K562 (cell line): ENCODE results near the gene ZNF33A. TPM values are rescaled to one million over a fixed set of nuclear protein-coding genes. Genes with fewer than 3 reads are reported as not detected.
A peak's percentile ranks its signal among the peaks of the same experiment; 100 is the strongest.

Experiments used
- CBFB ChIP-seq: sonication (generic); formaldehyde crosslinking; IDR thresholded peaks from 2 replicates; pipeline ENCODE4 v1.4.0; 2020; ENCODE audit warnings: mild to moderate bottlenecking, missing genetic modification reagents
- E2F8 ChIP-seq: fragments of 450-650 bp; IDR thresholded peaks from 2 replicates; pipeline ENCODE4 v1.7.1; 2018; ENCODE audit warnings: mild to moderate bottlenecking, low read depth; ENCODE audit not compliant: partially characterized antibody
- E4F1 ChIP-seq: fragments of 250-450 bp; sonication (Bioruptor Pico); IDR thresholded peaks from 2 replicates; pipeline ENCODE4 v1.5.0; 2021; ENCODE audit warnings: mild to moderate bottlenecking, borderline replicate concordance
- HDAC1 ChIP-seq, 2 experiments: fragments of 450-650 bp; IDR thresholded peaks; 2 replicates each; pipeline ENCODE4 v1.6.1; 2016 to 2017; ENCODE audit warnings: inconsistent platforms in 1 of 2, mild to moderate bottlenecking in 1 of 2, moderate library complexity in 1 of 2
- HLTF ChIP-seq: fragments of 450-650 bp; IDR thresholded peaks from 2 replicates; pipeline ENCODE4 v1.6.1; 2016
- HMGN3 ChIP-seq: IDR thresholded peaks from 2 replicates; pipeline ENCODE4 v1.6.1; 2011; ENCODE audit warnings: borderline replicate concordance, low read depth, mild to moderate bottlenecking, mixed read lengths, low read length; ENCODE audit not compliant: insufficient read length; ENCODE audit errors: extremely low read depth
- MEF2A ChIP-seq: IDR thresholded peaks from 2 replicates; pipeline ENCODE4 v1.6.1; 2011; ENCODE audit warnings: low read depth, mild to moderate bottlenecking, low read length, moderate library complexity; ENCODE audit not compliant: control insufficient read depth
- MYNN ChIP-seq, 2 experiments: sonication (generic); formaldehyde crosslinking in 1 of 2; IDR thresholded peaks; 2 replicates each; pipeline versions ENCODE4 v1.5.0 to v1.6.1; 2016 to 2020; ENCODE audit warnings: antibody characterized with exemption in 1 of 2, missing genetic modification reagents in 1 of 2
- POLR2AphosphoS5 ChIP-seq: IDR thresholded peaks from 2 replicates; pipeline ENCODE4 v1.6.1; 2011; ENCODE audit warnings: mild to moderate bottlenecking, low read depth, low read length, moderate library complexity; ENCODE audit not compliant: control insufficient read depth, insufficient read depth
- PYGO2 ChIP-seq: fragments of 450-650 bp; IDR thresholded peaks from 2 replicates; pipeline ENCODE4 v1.6.1; 2016; ENCODE audit warnings: mild to moderate bottlenecking, missing genetic modification characterization, moderate library complexity, missing compliant biosample characterization
- SMAD4 ChIP-seq: fragments of 250-450 bp; sonication (Bioruptor Pico); conservative IDR thresholded peaks from 2 replicates; pipeline ENCODE4 v1.8.0; 2021; ENCODE audit warnings: inconsistent platforms, mild to moderate bottlenecking, moderate library complexity
- SREBF2 ChIP-seq: sonication (generic); formaldehyde crosslinking; IDR thresholded peaks from 2 replicates; pipeline ENCODE4 v1.4.0; 2020; ENCODE audit warnings: mild to moderate bottlenecking, missing genetic modification reagents
- ZBTB8A ChIP-seq: fragments of 450-650 bp; IDR thresholded peaks from 2 replicates; pipeline ENCODE4 v1.6.1; 2018; ENCODE audit warnings: mild to moderate bottlenecking, moderate library complexity; ENCODE audit not compliant: partially characterized antibody
- ZNF277 ChIP-seq: fragments of 250-450 bp; sonication (Bioruptor Pico); IDR thresholded peaks from 2 replicates; pipeline ENCODE4 v1.8.0; 2022; ENCODE audit warnings: inconsistent platforms, mild to moderate bottlenecking, moderate library complexity, borderline replicate concordance
- ZNF551 ChIP-seq: fragments of 250-450 bp; sonication (Bioruptor Pico); IDR thresholded peaks from 2 replicates; pipeline ENCODE4 v1.5.0; 2021; ENCODE audit warnings: mild to moderate bottlenecking, moderate library complexity
- ZNF586 ChIP-seq: fragments of 450-650 bp; formaldehyde crosslinking; conservative IDR thresholded peaks from 2 replicates; pipeline ENCODE4 v1.4.0; 2020; ENCODE audit warnings: mild to moderate bottlenecking, moderate library complexity
- polyA plus RNA-seq, 8 experiments: library from polyadenylated mRNA; depleted of rRNA in 4 of 8; stranded (reverse) in 5 of 8; unstranded in 3 of 8; fragments of >200 nt; fragmentation: Nextera tagmentation in 2 of 8; fragmentation: Illumina TruSeq in 1 of 8; extraction: Ambion mirVana in 2 of 8; extraction: Trizol in 1 of 8; gene quantifications; 2 replicates each; pipeline versions ENCODE4 v1.2.1 to v1.2.3, GENCODE V29; 2011 to 2014; ENCODE audit warnings: inconsistent platforms in 1 of 8, missing spikeins in 1 of 8
- total RNA-seq, 7 experiments: library from RNA; depleted of rRNA in 6 of 7; stranded (reverse); fragments of >200 nt in 6 of 7; fragmentation: Illumina TruSeq in 2 of 7; extraction: Trizol in 2 of 7; gene quantifications; 2 replicates each; pipeline versions ENCODE4 v1.2.1 to v1.2.3, GENCODE V29; 2011 to 2021; ENCODE audit warnings: low replicate concordance in 1 of 7
- TF ChIP-seq, protein P1 (sequence below): fragments of 200-800 bp; sonication (Bioruptor generic); IDR thresholded peaks from 2 replicates; pipeline ENCODE4 v1.6.1; 2017; ENCODE audit warnings: missing genetic modification characterization, missing compliant biosample characterization
- TF ChIP-seq, protein P2 (sequence below): sonication (generic); formaldehyde crosslinking; IDR thresholded peaks from 2 replicates; pipeline ENCODE4 v1.9.0; 2022; ENCODE audit warnings: mild to moderate bottlenecking, missing genetic modification reagents

The ZNF33A gene
- total and polyA plus RNA-seq, 9 of the 15 experiments (the other 6 are each of a cell fraction or from before 2014, with no cell fraction given) = 8.1 to 27.5 (median 16.4) TPM

DNA sequence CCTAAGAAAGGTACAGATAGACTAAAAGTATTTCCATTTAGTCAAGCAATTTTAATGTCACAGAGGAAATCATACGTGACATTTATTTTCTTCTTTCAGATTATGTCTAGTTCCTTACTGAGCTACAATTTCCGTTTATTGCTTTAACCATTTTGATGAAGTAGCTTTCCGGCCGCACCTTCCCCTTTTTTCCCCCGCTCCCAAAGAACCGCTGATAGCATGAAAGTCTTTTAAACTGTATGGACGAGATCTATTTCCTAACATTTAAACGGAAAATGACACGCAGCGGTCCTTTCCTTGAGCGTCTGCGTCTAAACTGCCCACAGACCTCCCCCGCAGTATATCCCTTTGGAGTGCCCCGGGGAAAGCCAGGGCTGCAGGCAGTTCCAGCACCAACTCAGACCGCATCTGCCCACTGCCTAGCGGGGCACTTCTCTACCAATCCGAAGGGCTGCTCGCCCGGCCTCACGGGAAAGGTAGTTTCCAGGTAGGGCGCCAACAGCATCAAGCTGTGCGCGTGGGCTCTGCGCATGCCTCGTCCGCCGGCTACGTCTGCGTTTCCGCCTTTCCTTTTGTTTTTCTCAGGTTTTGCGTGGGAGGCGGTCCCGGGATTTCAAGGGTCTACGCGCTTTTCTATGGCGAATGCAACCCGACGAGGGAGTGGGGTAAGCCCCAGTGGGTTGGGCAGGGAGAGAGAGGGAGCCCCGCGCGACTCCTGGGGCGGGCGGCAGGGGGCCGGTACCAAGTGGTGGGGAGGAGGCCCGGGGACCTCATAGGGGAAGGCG lies at the start of gene ZNF33A (continued):
- TF ChIP-seq PYGO2 (no peak), HMGN3 (no peak), SMAD4 (CRISPR knock-in tag) (no peak), HDAC1 (IDR thresholded peaks at IDR 0.05) (peak in 1 of 2 experiments; percentile 34; a peak in 1 of 4 replicates), POLR2AphosphoS5 (peak; percentile 28; the same call in 1 of the 2 replicates), CBFB (no peak), MEF2A (no peak), E2F8 (no peak), HLTF (no peak), ZNF551 (CRISPR knock-in tag) (no peak), E4F1 (no peak), ZNF277 (CRISPR knock-in tag) (no peak), MYNN (IDR thresholded peaks at IDR 0.05) (0 out of 2 replicates have a peak, but pooled peaks have one; percentile 38), MYNN (CRISPR knock-in tag; IDR thresholded peaks at IDR 0.05) (no peak), ZBTB8A (no peak), ZNF586 (CRISPR knock-in tag) (no peak), SREBF2 (CRISPR knock-in tag) (no peak)
- TF ChIP-seq, protein P1, sequence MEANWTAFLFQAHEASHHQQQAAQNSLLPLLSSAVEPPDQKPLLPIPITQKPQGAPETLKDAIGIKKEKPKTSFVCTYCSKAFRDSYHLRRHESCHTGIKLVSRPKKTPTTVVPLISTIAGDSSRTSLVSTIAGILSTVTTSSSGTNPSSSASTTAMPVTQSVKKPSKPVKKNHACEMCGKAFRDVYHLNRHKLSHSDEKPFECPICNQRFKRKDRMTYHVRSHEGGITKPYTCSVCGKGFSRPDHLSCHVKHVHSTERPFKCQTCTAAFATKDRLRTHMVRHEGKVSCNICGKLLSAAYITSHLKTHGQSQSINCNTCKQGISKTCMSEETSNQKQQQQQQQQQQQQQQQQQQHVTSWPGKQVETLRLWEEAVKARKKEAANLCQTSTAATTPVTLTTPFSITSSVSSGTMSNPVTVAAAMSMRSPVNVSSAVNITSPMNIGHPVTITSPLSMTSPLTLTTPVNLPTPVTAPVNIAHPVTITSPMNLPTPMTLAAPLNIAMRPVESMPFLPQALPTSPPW (CRISPR knock-in tag) = no peak
- TF ChIP-seq, protein P2, sequence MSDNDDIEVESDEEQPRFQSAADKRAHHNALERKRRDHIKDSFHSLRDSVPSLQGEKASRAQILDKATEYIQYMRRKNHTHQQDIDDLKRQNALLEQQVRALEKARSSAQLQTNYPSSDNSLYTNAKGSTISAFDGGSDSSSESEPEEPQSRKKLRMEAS (CRISPR knock-in tag) = no peak
